ENCODE results near the gene FAM185A.
"Not testable (repeated sequence)": the region's sequence is repeated elsewhere in the genome, so short reads cannot be mapped to it uniquely, and the experiment has no call there.

FAM185A gene

DNA sequence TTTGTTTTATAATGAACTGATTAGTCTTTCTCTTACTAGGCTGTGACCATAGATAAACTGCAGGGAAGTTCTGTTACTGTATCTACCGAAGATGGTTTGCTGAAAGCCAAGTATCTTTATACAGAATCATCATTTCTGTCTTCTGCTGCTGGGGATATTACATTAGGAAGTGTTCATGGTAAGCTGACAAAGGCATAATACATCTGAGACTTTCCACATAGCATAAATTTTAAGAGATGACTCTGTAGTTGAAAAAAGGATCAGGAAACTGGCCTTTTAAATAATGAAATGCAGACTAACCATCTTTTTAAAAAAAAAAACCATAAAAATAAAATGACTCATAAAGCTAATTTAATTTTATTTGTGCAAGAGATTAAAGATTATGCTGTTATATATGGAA, 12.4 kb downstream of the FAM185A start:
- H3K27ac Mint-ChIP-seq, ATAC-seq, H3K4me3 Mint-ChIP-seq, H3K9me3 Mint-ChIP-seq, H3K4me1 Mint-ChIP-seq, H3K27me3 Mint-ChIP-seq, H3K36me3 Mint-ChIP-seq: not testable (repeated sequence)

DNA sequence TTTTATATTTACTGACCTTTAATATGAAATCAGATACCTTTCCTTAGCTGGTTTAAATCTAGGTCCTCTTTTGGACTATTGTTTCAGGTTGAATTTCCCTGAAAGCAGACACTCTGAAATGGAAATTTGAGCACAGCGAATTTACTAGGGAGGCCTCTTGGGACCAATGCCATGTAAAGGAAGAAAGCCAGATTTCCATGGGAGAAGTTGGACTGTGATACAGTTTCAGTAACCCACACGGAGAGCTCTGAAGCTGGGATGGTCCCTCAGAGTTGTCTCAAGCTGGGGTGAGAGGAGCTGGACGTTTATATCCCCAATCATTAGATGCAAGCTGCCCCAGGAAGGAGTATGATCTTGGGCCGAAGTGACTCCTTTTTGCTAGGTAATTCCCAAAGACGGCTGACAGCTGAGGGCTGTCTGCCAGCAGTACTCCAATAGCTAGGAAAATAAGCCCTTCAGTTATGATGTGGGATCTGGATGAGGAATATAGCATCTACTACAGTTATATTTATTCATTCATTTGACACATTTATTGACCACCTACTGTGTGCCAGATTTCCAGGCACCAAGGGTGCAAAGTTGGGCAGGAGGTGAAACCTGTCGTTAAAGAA, 14.6 kb downstream of the FAM185A start:
- ATAC-seq, result not testable (repeated sequence)

DNA sequence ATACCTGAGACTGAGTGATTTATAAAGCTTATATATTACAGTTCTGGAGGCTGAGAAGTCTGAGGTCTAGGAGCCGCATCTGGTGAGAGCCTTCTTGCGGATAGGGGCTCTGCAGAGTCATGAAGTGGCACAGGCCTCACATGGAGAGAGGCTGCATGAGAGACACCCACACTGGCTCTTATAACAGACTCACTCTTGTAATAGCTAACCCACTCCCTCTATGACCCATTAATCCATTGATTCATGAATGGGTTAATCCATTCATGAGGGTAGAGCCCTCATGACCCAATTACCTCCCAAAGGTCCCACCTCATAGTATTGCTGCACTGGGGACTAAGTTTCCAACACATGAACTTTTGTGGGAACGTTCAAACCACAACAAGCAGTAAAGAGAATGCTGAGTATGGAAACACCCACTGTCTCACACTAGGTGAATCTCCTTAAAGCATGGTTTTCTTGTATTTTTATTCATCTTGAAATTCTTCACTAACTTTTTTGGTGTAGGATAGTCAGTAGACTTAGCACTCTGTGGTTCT, 20.9 kb downstream of the FAM185A start:
- not testable (repeated sequence) for H3K27me3 Mint-ChIP-seq, H3K36me3 Mint-ChIP-seq, H3K4me1 Mint-ChIP-seq, H3K9me3 Mint-ChIP-seq, H3K27ac Mint-ChIP-seq, ATAC-seq, H3K4me3 Mint-ChIP-seq

More for the DNA sequence above, 14.6 kb downstream of the FAM185A start:
- not testable (repeated sequence) for H3K4me3 Mint-ChIP-seq, H3K9me3 Mint-ChIP-seq, H3K27ac Mint-ChIP-seq, H3K4me1 Mint-ChIP-seq, H3K27me3 Mint-ChIP-seq, H3K36me3 Mint-ChIP-seq

DNA sequence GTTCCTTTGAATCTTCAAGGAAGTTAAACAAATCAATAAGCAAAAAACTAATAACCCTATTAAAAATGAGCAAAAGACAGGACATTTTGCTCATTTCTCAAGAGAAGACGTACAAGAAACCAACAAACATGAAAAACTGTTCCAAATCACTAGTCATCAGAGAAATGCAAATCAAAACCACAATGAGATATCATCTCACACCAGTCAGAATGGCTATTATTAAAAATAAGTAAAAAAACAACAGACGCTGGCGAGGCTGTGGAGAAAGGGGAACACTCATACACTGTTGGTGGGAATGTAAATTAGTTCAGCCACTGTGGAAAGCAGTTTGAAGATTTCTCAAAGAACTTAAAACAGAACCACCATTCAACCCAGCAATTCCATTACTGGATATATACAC, 21.7 kb downstream of the FAM185A start:
- not testable (repeated sequence) for H3K27ac Mint-ChIP-seq, H3K4me3 Mint-ChIP-seq

DNA sequence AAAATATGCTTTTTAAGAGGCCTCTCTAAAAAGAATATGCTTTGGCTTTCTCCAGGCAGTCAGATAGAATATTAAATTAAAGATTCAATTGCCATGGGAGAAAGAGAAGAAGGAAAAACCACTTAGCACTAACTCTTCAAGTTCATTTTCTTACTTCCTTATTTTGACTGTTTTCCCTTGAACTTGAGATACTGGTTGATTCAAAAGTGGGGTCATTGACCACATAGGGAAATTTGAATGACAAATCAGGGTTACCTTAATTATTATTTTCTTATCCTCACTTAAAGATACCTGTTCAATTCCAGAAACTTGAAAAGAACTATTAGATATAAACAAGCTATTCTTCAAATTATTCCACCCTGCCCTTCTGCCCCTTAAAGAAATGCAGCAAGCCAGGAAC, 27.4 kb downstream of the FAM185A start:
- H3K27ac Mint-ChIP-seq, H3K27me3 Mint-ChIP-seq, H3K9me3 Mint-ChIP-seq, ATAC-seq, H3K36me3 Mint-ChIP-seq, H3K4me3 Mint-ChIP-seq, H3K4me1 Mint-ChIP-seq: not testable (repeated sequence)

More for the DNA sequence above, 21.7 kb downstream of the FAM185A start:
- H3K36me3 Mint-ChIP-seq, H3K4me1 Mint-ChIP-seq, H3K9me3 Mint-ChIP-seq, H3K27me3 Mint-ChIP-seq: not testable (repeated sequence)
- peak; percentile 66 for ATAC-seq

DNA sequence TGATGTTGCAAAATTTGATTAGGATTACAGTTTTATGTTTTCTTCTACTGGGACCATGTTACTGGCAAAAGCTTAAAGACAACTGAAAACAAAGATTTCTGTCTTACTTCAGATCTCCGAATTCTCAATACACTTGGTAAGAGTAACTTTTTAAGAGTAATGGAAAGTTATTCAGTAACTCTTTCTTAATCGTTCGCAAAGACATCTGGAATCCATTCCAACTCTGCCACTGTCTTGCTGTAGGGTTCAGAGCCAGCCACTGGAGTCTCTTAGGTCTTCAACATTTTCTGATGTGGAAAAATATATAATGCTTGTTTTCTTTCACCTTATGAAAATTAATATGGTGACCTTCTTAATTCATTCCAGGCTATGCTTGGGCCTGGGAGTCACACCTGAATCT, 29.9 kb downstream of the FAM185A start:
- H3K4me3 Mint-ChIP-seq, H3K9me3 Mint-ChIP-seq, H3K4me1 Mint-ChIP-seq, H3K27me3 Mint-ChIP-seq, H3K27ac Mint-ChIP-seq, ATAC-seq: not testable (repeated sequence)
- H3K36me3 Mint-ChIP-seq, result peaks cover 16% of the 10 kb centered on the region

DNA sequence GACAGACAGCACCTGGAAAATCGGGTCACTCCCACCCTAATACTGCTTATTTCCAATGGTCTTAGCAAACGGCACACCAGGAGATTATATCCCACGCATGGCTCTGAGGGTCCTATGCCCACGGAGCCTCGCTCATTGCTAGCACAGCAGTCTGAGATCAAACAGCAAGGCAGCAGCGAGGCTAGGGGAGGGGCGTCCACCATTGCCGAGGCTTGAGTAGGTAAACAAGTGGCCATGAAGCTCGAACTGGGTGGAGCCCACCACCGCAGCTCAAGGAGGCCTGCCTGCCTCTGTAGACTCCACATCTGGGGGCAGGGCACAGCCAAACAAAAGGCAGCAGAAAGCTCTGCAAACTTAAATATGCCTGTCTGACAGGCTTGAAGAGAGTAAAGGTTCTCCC, 32.1 kb downstream of the FAM185A start:
- not testable (repeated sequence) for H3K4me3 Mint-ChIP-seq, H3K27me3 Mint-ChIP-seq, H3K27ac Mint-ChIP-seq, ATAC-seq, H3K4me1 Mint-ChIP-seq, H3K9me3 Mint-ChIP-seq
- peaks cover 16% of the 10 kb centered on the region for H3K36me3 Mint-ChIP-seq

DNA sequence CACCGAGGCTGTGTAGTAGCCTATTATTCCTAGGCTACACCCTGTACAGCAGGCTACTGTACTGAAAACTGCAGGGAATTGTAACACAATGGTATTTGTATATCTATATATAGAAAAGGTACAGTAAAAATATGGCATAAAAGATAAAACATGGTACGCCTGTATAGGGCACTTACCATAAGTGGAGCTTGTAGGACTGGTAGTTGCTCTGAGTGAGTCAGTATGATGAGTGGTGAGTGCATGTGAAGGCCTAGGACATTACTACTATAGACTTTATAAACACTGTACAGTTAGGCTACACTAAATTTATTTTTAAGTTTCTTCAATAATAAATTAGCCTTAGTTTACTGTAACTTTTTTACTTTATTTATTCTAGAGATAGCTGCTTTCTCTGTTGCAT, 40.0 kb downstream of the FAM185A start:
- H3K36me3 Mint-ChIP-seq, result peaks cover 12% of the 10 kb centered on the region
- H3K4me1 Mint-ChIP-seq, H3K27me3 Mint-ChIP-seq, H3K4me3 Mint-ChIP-seq, H3K9me3 Mint-ChIP-seq, ATAC-seq, H3K27ac Mint-ChIP-seq: not testable (repeated sequence)

DNA sequence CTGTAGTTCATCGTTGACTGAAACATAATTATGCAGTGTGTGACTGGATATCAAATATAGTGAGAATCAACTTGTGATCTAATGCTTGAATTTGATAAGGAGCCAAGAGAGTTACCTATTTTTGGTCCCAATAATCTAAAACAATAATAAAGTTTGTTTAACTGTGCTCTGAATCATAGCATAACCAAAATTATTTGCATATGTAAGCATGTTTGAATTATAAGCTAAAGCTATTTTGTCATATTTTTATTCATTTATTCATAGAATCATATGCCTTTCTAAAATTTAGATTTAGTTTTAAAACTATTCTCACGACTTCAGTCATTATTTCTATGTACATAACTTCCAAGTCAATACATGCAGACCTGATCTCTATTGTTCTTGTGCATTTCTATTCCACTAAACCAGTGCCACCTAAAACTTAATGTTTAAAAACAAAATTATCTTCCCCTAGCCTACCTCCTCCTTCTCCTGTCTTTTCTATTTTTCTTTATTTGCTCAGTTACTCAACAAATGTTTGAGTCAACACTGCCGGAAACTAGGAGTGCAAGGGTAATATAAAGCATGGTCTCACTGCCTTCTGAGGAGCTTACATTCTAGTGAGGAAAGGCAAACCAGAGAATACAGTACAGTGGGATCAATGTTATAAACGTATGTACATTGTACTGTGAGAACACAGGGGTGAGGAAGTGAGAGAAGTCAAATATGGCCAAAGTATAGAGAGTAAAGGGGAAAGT, 41.7 kb downstream of the FAM185A start:
- not testable (repeated sequence) for H3K9me3 Mint-ChIP-seq

DNA sequence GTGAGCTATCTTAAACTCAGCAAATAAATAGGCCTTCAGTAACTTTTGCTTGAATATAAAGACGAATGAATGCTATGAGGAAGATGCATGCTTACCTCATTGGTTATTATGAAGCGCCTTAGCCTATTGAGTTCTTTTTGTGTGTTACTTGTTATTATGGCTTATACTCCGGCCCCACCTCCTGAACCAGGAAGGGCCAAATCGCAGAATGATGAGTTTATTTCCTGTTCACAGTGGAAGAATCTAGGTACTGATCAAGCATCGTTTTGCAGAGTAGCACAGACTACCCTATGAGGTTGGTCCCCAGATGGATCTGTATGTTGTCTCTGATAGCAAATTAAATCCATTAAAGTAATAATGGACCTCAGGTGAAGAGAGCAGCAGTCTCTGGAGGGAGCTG, 42.6 kb downstream of the FAM185A start:
- not testable (repeated sequence) for H3K4me1 Mint-ChIP-seq, H3K27me3 Mint-ChIP-seq, ATAC-seq, H3K27ac Mint-ChIP-seq, H3K4me3 Mint-ChIP-seq, H3K9me3 Mint-ChIP-seq
- peaks cover 22% of the 10 kb centered on the region for H3K36me3 Mint-ChIP-seq

More for the DNA sequence above, 41.7 kb downstream of the FAM185A start:
- H3K27me3 Mint-ChIP-seq, H3K27ac Mint-ChIP-seq, H3K4me1 Mint-ChIP-seq, ATAC-seq, H3K4me3 Mint-ChIP-seq: not testable (repeated sequence)
- peaks cover 19% of the 10 kb centered on the region for H3K36me3 Mint-ChIP-seq

DNA sequence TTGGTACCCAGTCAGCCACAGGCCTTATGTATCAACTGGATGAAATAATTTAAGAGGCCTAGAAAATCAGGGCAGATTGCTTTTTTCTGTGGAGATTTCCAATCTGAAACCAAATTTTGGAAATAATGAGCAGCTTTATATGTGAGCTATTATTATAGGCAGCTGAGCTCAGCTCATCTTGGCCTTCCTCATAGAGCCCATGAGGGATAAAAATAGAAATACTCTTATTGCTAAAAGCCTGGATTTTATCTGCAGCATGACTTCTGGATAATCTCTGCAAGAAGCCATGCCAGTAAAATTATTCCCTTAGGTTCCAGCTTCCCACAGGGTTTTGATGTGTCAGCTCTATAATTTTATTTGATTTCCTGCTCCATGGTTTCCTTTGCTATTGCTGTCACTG, 43.0 kb downstream of the FAM185A start:
- H3K4me3 Mint-ChIP-seq, H3K27me3 Mint-ChIP-seq, H3K9me3 Mint-ChIP-seq, ATAC-seq, H3K27ac Mint-ChIP-seq, H3K4me1 Mint-ChIP-seq: not testable (repeated sequence)
- H3K36me3 Mint-ChIP-seq, result peaks cover 27% of the 10 kb centered on the region

DNA sequence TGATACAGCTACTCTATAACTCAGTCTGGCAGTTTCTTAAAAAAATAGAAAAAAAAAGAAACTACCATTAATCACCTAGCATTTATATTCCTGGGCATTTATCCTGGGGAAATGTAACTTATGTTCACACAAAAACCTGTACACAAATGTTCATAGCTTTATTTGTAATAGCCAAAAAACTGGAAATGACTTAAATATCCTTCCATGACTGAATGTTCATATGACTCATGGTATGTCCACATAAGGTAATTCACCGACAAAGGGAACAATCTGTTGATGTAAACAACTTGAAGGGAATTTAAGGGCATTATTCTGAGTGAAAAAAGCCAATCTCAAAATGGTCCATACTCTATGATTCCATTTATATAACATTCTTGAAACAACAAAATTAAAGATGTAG, 45.8 kb downstream of the FAM185A start:
- H3K4me1 Mint-ChIP-seq, H3K9me3 Mint-ChIP-seq, H3K4me3 Mint-ChIP-seq, ATAC-seq, H3K27me3 Mint-ChIP-seq, H3K27ac Mint-ChIP-seq: not testable (repeated sequence)
- H3K36me3 Mint-ChIP-seq, result peaks cover 33% of the 10 kb centered on the region

DNA sequence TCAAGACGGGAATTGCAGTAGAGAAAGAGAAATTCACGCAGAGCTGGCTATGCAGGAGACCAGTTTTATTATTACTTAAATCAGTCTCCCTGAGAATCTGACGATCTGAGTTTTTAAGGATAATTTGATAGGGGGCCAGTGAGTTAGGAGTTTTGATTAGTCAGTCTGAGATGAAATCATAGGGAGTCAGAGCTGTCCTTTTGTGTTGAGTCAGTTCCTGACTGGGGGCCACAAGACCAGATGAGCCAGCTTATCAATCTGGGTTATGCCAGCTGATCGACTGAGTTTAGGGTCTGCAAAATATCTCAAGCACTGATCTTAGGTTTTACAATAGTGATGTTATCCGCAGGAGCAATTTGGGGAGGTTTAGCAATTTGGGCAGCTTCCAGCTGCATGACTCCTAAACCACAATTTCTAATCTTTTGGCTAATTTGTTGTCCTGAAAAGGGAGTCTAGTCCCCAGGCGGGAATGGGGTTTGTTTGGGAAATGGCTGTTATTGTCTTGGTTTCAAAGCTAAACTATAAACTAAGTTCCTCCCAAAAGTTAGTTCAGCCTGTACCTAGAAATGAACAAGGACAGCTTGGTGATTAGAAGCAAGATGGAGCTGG, 47.3 kb downstream of the FAM185A start:
- not testable (repeated sequence) for H3K9me3 Mint-ChIP-seq, H3K27ac Mint-ChIP-seq, H3K4me1 Mint-ChIP-seq, ATAC-seq, H3K27me3 Mint-ChIP-seq, H3K4me3 Mint-ChIP-seq
- H3K36me3 Mint-ChIP-seq, result peaks cover 37% of the 10 kb centered on the region

DNA sequence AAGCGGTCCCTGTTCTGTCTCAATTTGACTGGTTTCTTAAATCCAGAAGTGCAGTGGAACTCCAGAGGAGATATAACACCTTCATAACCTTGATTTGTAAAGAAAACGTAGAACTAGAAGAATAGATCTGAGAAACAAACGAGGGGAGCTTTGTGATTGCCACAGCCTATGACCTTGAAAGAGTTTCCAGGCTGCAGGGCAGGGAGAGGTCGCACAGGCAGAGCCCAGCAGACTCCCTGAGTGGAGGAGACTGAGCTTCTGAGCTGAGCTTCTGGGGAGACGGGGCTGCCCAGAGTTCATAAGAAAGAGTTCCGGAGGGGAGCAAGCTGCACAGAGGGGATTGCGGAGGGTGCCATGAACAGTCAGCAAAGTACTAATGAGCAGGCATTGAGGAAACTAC, 57.8 kb downstream of the FAM185A start:
- Mint-ChIP-seq H3K36me3 (peaks cover 15% of the 10 kb centered on the region), H3K27me3 (no peaks in the 10 kb centered on the region), H3K27ac (no peak overlapping the region), H3K9me3 (peaks cover 8% of the 10 kb centered on the region), H3K4me3 (no peak overlapping the region), H3K4me1 (no peaks in the 10 kb centered on the region)
- ATAC-seq, result no peak

DNA sequence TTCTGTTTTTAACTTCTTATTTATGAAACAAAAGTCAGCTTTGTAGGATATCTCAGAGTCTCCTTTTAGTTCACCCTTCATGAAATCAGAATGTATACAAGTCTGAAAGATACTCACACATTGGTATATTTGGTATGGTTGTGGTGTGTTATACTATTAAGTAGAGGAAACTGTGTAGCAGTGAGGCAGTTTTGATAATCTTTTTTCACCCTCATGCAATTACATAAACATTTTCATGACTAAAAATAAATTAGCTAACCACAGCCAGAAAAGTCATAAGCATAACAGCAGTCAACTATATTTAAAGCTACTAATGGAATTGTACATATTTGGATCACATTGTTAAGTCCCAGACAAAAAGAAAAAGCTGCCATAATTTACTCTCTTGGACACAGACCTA, 62.1 kb downstream of the FAM185A start:
- H3K4me3 Mint-ChIP-seq, result no peak overlapping the region
- no peaks in the 10 kb centered on the region for H3K4me1 Mint-ChIP-seq
- no peak for ATAC-seq
- H3K36me3 Mint-ChIP-seq, result peaks cover 17% of the 10 kb centered on the region
- no peak overlapping the region for H3K27ac Mint-ChIP-seq
- no peaks in the 10 kb centered on the region for H3K27me3 Mint-ChIP-seq
- no peaks in the 10 kb centered on the region for H3K9me3 Mint-ChIP-seq

Data from stimulated activated memory B cell treated with anti-CD40 and anti-IgM and Interleukin-4, amounts not matched to agents 10 μg/mL and 1 μg/mL and 100 μg/mL, for 72 hours (primary cell).